GM12865 (cell line): ENCODE results near the gene ATOH1.

ENCODE experiments used
- DNase-seq: peaks from one replicate; pipeline ENCODE4 v3.0.0; 2010; ENCODE audit warnings: low read depth
- H3K4me3 ChIP-seq: 2 replicates; pipeline ENCODE4 v1.5.1; 2011; ENCODE audit warnings: mild to moderate bottlenecking, low read depth, low read length, control low read depth
- TF ChIP-seq, protein P1 (sequence below): IDR thresholded peaks from 2 replicates; pipeline ENCODE4 v1.5.1; 2011; ENCODE audit warnings: low read length, control low read depth, low read depth, inconsistent platforms; ENCODE audit not compliant: insufficient read depth; ENCODE audit errors: missing control alignments

Gene ATOH1

DNA sequence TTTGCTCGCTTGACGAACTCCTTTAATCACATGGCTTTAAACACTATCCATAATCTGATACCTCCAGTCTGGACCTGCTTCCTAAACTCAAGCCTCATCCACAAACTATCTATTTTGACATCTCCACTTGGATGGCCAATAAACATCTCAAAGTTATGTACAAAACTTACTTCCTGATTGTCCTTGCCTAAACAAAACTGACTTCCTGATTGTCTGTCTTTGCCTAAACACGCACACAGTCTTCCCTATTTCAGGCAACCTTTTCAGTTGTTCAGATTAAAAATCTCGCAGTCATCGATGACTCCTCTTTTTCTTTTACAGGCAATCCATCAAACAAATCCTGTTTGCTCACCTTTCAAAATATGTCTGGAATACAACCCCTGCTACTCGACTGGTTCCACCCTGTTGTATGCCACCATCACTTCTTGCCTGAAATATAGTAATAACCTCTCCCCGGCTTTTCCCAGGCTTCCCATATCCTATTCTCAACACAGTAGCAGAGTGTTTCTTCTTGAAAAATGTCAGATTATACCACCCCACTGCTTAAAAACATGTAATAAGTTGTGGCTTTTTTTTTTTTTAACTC, 39.0 kb downstream of the ATOH1 start:
- H3K4me3 ChIP-seq: no peak overlapping the region
- DNase-seq: no peak
- TF ChIP-seq, protein P1, sequence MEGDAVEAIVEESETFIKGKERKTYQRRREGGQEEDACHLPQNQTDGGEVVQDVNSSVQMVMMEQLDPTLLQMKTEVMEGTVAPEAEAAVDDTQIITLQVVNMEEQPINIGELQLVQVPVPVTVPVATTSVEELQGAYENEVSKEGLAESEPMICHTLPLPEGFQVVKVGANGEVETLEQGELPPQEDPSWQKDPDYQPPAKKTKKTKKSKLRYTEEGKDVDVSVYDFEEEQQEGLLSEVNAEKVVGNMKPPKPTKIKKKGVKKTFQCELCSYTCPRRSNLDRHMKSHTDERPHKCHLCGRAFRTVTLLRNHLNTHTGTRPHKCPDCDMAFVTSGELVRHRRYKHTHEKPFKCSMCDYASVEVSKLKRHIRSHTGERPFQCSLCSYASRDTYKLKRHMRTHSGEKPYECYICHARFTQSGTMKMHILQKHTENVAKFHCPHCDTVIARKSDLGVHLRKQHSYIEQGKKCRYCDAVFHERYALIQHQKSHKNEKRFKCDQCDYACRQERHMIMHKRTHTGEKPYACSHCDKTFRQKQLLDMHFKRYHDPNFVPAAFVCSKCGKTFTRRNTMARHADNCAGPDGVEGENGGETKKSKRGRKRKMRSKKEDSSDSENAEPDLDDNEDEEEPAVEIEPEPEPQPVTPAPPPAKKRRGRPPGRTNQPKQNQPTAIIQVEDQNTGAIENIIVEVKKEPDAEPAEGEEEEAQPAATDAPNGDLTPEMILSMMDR: no peak

- H3K4me3 ChIP-seq: no peak overlapping the region
- DNase-seq: no peak
- TF ChIP-seq, protein P1: no peak
Measured at GRCh38 chr4:93870876-93871458, 42.4 kb downstream of the ATOH1 start.

DNA sequence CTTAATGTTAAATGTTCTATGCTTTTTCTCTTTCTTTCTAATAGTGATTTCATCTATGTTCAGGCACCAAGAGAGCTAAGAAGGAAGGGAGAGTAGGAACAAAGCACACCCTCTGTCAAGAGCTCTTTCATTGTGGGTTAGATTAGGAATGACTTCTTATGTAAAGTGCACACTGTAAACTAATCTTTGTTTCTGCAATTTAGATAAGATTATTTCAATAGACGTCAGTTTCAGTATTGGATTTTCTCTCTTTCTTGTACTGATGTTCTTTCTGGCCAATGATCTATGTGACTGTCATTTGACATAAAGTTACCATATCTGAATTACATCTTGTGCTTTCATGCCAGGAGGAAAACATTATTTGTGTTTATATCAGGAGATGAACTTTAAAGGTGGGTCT, 48.2 kb downstream of the ATOH1 start:
- H3K4me3 ChIP-seq: no peak overlapping the region
- no peak for DNase-seq
- TF ChIP-seq, protein P1: no peak

DNA sequence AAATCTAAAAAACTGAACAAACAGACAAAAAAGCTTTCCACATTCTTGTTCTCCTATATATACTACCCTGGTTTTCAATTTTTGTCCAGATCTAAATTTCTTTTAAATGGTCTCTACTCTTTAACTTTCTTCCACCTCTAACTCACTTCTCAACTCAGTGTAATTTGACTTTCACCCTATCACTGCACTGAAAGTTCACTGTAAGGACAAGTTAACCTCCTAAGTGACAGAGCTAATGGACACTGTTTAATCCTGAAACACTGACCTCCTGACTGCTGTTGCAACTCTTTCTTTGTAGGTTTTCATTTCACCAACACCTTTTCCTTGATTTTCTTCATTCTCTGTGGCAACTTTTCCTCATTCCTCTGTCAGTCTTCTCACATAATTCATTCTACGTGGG, 50.0 kb downstream of the ATOH1 start:
- H3K4me3 ChIP-seq: no peak overlapping the region
- TF ChIP-seq, protein P1: no peak
- no peak for DNase-seq

- DNase-seq: no peak
Measured at GRCh38 chr4:93879919-93880318, 51.4 kb downstream of the ATOH1 start.

More at GRCh38 chr4:93879919-93880318, 51.4 kb downstream of the ATOH1 start:
- TF ChIP-seq, protein P1: no peak
- H3K4me3 ChIP-seq: no peak overlapping the region
